Measurements from ENCODE around the gene NRIP1.

DNA sequence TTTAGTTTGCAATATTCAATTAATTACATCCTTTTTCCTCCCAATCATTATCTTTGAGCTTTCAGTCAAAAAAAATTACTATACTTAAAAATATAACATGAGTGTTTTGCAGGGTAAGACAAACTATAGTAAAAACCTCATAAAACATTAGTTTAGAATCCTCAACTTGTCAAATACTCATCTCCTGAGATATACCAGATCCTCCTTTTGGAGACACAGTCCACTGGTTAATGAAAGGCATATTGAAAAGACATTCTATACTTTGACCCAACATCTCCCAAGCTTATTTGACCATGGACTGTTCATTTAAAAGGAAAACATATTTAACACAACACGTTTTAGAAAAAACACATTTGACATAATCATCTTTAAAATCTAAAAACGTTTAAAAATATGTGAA, 52.8 kb downstream of the NRIP1 start:
- no peak for TF ChIP-seq POLR2A (IDR thresholded peaks at IDR 0.05; ENCODE audit: low read depth, low read length)
- TF ChIP-seq POLR2AphosphoS5 (IDR thresholded peaks at IDR 0.05; ENCODE audit: low read depth, low read length): no peak
- TF ChIP-seq TAF1 (IDR thresholded peaks at IDR 0.05; ENCODE audit: borderline replicate concordance, low read depth, low read length): no peak

Data from GM12892 (cell line).